Activated naive CD4-positive, alpha-beta T cell treated with anti-CD3 and anti-CD28 coated beads, Interleukin-2, amount 50 U/mL, for 72 hours (primary cell): ENCODE results near the gene SH3BGRL. TPM values are rescaled to one million over a fixed set of nuclear protein-coding genes. Genes with fewer than 3 reads are reported as not detected.
A peak's percentile ranks its signal among the peaks of the same experiment; 100 is the strongest.

Experiments used
- ATAC-seq, 2 donors: fragments of 150-1000 bp; cut with Tn5 transposase; 2 replicates each; pipeline ENCODE4 v1.10.0; 2021; ENCODE audit warnings: mild to moderate bottlenecking in 2 of 2, moderate library complexity in 2 of 2
- DNase-seq, 2 donors: peaks; one replicate each; pipeline ENCODE4 v3.0.0; 2021 to 2022; ENCODE audit warnings: low spot score in 2 of 2
- H3K27ac Mint-ChIP-seq, 2 donors: one replicate each; pipeline ENCODE4 v1.8.0; 2022; ENCODE audit warnings: mild to moderate bottlenecking in 2 of 2, mixed read lengths in 2 of 2
- H3K36me3 Mint-ChIP-seq, 2 donors: one replicate each; pipeline ENCODE4 v1.8.0; 2022; ENCODE audit warnings: mixed read lengths in 2 of 2
- H3K9me3 Mint-ChIP-seq, 2 donors: one replicate each; pipeline ENCODE4 v1.8.0; 2022; ENCODE audit warnings: mixed read lengths in 2 of 2
- total RNA-seq, 2 donors: library from RNA; stranded (reverse); gene quantifications; one replicate each; pipeline ENCODE4 v1.2.3, GENCODE V29; 2022

SH3BGRL gene
- total RNA-seq, 2 donors from 2014 or later, result 48.8 to 57.2 TPM

DNA sequence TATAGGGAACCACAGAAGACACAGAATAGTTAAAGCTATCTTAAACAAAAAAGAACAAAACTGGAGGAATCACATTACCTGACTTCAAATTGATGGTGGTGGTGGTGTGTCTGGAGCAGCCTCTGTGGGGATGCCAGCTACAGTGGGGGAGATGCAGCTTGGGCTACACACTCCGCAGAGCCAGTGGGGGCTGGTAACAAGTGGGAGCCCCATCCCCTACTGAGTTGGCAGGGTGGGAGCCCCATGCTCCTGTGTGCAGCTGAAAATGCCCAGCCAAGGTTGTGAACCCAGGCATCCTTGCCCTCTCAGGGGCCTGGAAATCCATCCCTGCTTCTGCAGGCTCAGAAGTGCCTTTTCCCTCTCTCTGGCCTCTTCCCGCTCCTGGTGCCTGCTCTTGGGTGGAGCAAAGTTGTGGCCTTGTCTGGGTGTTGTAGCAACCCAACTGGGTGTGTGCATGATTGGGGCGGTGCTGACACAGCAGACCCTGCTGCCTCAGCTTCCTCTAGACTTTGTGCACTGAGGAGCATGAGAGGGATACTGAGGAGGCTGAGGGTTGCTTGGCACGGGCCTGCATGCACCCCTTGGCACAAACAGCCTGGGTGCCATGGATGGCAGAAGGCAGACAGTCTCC lies 38.9 kb downstream of the SH3BGRL start:
- DNase-seq (no peak), ATAC-seq (no peak)
- peaks cover 28 to 32% of the 10 kb centered on the region in 2 donors for H3K36me3 Mint-ChIP-seq
- no peak overlapping the region for H3K27ac Mint-ChIP-seq
- peaks cover 5 to 10% of the 10 kb centered on the region in 2 donors for H3K9me3 Mint-ChIP-seq

GRCh38 chrX:81241753-81242152 lies 39.9 kb downstream of the SH3BGRL start:
- Mint-ChIP-seq H3K27ac (no peak overlapping the region), H3K36me3 (peaks cover 25% of the 10 kb centered on the region in 2 donors), H3K9me3 (peaks cover 5 to 10% of the 10 kb centered on the region in 2 donors)
- ATAC-seq (no peak), DNase-seq (no peak)

- no peak overlapping the region for H3K27ac Mint-ChIP-seq
- H3K36me3 Mint-ChIP-seq, result no peaks in the 10 kb centered on the region
- DNase-seq (no peak), ATAC-seq (no peak)
- no peaks in the 10 kb centered on the region for H3K9me3 Mint-ChIP-seq
These were observed 54.0 kb downstream of the SH3BGRL start for GRCh38 chrX:81255876-81256275.

DNA sequence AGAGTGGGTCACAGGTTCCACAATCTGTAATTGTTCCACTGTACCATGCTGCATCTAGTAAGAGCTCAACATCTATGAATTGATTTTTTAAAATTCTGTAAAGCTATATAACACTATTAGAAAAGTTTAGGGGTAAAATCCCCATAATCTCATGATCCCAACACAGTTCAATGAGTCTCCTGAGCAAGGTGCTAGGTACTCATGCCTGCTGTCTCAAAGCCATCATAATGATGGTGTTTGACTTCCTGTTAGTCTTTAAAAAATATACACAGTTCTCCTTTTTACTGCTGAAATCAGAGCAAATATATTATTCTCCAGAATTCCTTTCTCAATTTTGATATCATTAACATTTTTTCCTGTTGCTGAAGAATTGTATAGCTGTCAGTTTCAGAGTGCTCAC lies 55.9 kb downstream of the SH3BGRL start:
- H3K27ac Mint-ChIP-seq, result no peak overlapping the region
- ATAC-seq (no peak), DNase-seq (no peak)
- no peaks in the 10 kb centered on the region for H3K9me3 Mint-ChIP-seq
- no peaks in the 10 kb centered on the region for H3K36me3 Mint-ChIP-seq

- H3K36me3 Mint-ChIP-seq, result no peaks in the 10 kb centered on the region
- ATAC-seq (no peak), DNase-seq (no peak)
- H3K9me3 Mint-ChIP-seq, result no peaks in the 10 kb centered on the region
- H3K27ac Mint-ChIP-seq, result no peak overlapping the region
These were observed 57.3 kb downstream of the SH3BGRL start for GRCh38 chrX:81259020-81259713.

GRCh38 chrX:81259714-81260395 lies 58.0 kb downstream of the SH3BGRL start:
- H3K27ac Mint-ChIP-seq, result no peak overlapping the region
- H3K36me3 Mint-ChIP-seq, result no peaks in the 10 kb centered on the region
- ATAC-seq, result peak in 1 of 2 donors; percentile 40
- H3K9me3 Mint-ChIP-seq, result no peaks in the 10 kb centered on the region
- no peak for DNase-seq

DNA sequence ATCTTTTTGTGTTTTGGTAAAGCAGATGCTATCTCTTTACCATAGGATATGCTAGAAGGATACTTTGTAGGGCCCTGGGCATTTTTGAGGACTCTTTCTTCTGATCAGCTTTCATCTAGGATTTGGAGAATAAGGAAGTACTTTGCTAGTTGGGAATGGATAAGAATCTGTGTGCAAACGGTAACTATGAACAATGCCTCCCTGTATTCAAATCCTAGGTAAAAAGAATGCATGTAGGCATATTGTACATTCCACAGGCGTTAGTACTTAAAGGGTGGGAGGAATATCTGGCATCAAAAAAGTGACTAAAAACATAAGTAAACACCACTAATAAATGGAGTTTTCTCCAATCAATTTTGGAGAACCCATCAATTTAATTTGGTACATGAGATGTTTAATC lies 59.7 kb downstream of the SH3BGRL start:
- DNase-seq (no peak), ATAC-seq (no peak)
- Mint-ChIP-seq H3K36me3 (peaks cover 0 to 9% of the 10 kb centered on the region in 2 donors), H3K27ac (no peak overlapping the region), H3K9me3 (no peaks in the 10 kb centered on the region)

- DNase-seq (no peak), ATAC-seq (no peak)
- H3K9me3 Mint-ChIP-seq, result peaks cover 0 to 2% of the 10 kb centered on the region in 2 donors
- no peak overlapping the region for H3K27ac Mint-ChIP-seq
- peaks cover 0 to 20% of the 10 kb centered on the region in 2 donors for H3K36me3 Mint-ChIP-seq
These were observed 61.2 kb downstream of the SH3BGRL start for GRCh38 chrX:81263059-81263458.

DNA sequence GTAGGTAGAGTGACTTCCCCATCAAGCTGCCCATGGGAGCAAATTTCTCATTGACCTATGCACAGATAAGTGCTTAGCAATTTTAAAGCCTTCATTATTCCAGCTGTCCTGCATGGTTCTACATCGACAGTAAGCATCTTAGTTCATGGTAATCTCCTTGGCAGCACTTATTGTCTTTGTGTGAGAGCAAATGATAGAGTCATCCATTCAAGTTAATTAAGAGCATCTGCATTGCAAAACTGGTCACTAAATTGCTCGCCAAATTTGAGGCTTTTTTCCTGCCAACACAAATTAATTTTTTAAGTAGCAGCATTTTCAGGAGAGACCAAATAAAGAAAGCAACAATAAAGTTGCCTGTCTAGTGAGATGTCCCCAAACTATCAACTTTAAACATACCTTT lies 76.7 kb downstream of the SH3BGRL start:
- H3K9me3 Mint-ChIP-seq, result peaks cover 3 to 5% of the 10 kb centered on the region in 2 donors
- ATAC-seq, result no peak
- no peak for DNase-seq
- H3K27ac Mint-ChIP-seq, result no peak overlapping the region
- peaks cover 25 to 28% of the 10 kb centered on the region in 2 donors for H3K36me3 Mint-ChIP-seq

- ATAC-seq (no peak), DNase-seq (no peak)
- H3K36me3 Mint-ChIP-seq, result peaks cover 32 to 35% of the 10 kb centered on the region in 2 donors
- H3K27ac Mint-ChIP-seq, result no peak overlapping the region
- H3K9me3 Mint-ChIP-seq, result peaks cover 3 to 15% of the 10 kb centered on the region in 2 donors
These were observed 78.2 kb downstream of the SH3BGRL start for GRCh38 chrX:81280148-81280547.

- H3K27ac Mint-ChIP-seq, result no peak overlapping the region
- ATAC-seq, result no peak
- peaks cover 9 to 14% of the 10 kb centered on the region in 2 donors for H3K9me3 Mint-ChIP-seq
- DNase-seq, result no peak
- peaks cover 20 to 29% of the 10 kb centered on the region in 2 donors for H3K36me3 Mint-ChIP-seq
These were observed 84.2 kb downstream of the SH3BGRL start for GRCh38 chrX:81286075-81286474.

- H3K9me3 Mint-ChIP-seq, result peaks cover 9 to 14% of the 10 kb centered on the region in 2 donors
- DNase-seq (no peak), ATAC-seq (no peak)
- no peak overlapping the region for H3K27ac Mint-ChIP-seq
- H3K36me3 Mint-ChIP-seq, result peaks cover 20 to 24% of the 10 kb centered on the region in 2 donors
These were observed 84.7 kb downstream of the SH3BGRL start for GRCh38 chrX:81286608-81287007.

GRCh38 chrX:81291996-81292395 lies 90.1 kb downstream of the SH3BGRL start:
- H3K9me3 Mint-ChIP-seq, result peaks cover 10% of the 10 kb centered on the region in 2 donors

DNA sequence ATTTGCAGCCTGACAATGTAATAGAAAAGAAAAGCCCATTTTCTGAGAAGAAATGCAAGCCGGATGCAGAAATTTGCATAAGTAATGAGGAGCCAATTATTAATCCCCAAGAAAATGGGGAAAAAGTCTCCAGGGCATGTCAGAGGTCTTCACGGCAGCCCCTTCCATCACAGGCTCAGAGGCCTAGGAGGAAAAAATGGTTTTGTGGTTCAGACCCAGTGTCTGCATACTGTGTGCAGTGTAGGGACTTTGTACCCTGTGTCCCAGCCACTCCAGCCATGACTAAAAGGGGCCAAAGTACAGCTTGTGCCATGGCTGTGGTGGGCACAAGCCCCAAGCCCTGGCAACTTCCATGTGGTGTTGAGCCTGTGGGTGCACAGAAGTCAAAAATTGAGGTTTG lies 92.2 kb downstream of the SH3BGRL start:
- DNase-seq, result no peak
- peaks cover 32 to 38% of the 10 kb centered on the region in 2 donors for H3K36me3 Mint-ChIP-seq
- H3K9me3 Mint-ChIP-seq, result peaks cover 10% of the 10 kb centered on the region in 2 donors
- no peak overlapping the region for H3K27ac Mint-ChIP-seq
- ATAC-seq, result no peak

More at GRCh38 chrX:81291996-81292395, 90.1 kb downstream of the SH3BGRL start:
- DNase-seq (no peak), ATAC-seq (no peak)
- Mint-ChIP-seq H3K27ac (no peak overlapping the region), H3K36me3 (peaks cover 35 to 41% of the 10 kb centered on the region in 2 donors)

GRCh38 chrX:81301877-81302276 lies 100.0 kb downstream of the SH3BGRL start:
- Mint-ChIP-seq H3K36me3 (peaks cover 0 to 6% of the 10 kb centered on the region in 2 donors), H3K9me3 (no peaks in the 10 kb centered on the region), H3K27ac (no peak overlapping the region)
- ATAC-seq, result no peak
- no peak for DNase-seq

- H3K27ac Mint-ChIP-seq, result no peak overlapping the region
These were observed 102.7 kb downstream of the SH3BGRL start for GRCh38 chrX:81304563-81304962.

DNA sequence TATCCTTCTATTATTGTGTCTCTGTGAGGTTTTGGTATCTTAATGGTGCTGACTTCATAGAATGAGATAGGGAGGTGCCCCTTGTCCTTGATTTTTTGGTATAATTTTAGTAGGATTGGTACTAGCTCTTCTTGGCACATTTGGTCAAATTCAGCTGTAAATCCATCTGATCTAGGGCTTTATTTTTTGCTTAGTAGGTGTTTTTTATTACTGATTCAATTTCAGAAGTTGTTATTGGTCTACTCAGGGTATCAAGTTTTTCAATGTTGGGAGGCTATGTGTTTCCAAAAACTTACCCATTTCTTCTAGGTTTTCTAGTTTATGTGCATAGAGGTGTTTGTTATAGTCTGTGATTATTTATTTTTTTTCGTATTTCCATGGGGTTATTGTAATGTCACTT lies 103.3 kb downstream of the SH3BGRL start:
- H3K9me3 Mint-ChIP-seq, result no peaks in the 10 kb centered on the region
- no peak overlapping the region for H3K27ac Mint-ChIP-seq
- DNase-seq (no peak), ATAC-seq (no peak)
- H3K36me3 Mint-ChIP-seq, result peaks cover 0 to 6% of the 10 kb centered on the region in 2 donors

More at GRCh38 chrX:81304563-81304962, 102.7 kb downstream of the SH3BGRL start:
- ATAC-seq (no peak), DNase-seq (no peak)
- Mint-ChIP-seq H3K36me3 (peaks cover 0 to 6% of the 10 kb centered on the region in 2 donors), H3K9me3 (no peaks in the 10 kb centered on the region)
